DND-41 (cell line): ENCODE results near the gene VSTM2B.

ENCODE experiments used
- EZH2 ChIP-seq: IDR thresholded peaks from 3 replicates; pipeline ENCODE4 v1.6.1; 2012; ENCODE audit warnings: borderline replicate concordance, low read depth, mild to moderate bottlenecking, moderate library complexity, low read length, inconsistent platforms; ENCODE audit not compliant: severe bottlenecking
- TF ChIP-seq, protein P1 (sequence below): IDR thresholded peaks from 2 replicates; pipeline ENCODE4 v1.5.1; 2012; ENCODE audit warnings: borderline replicate concordance, low read length, moderate library complexity, mild to moderate bottlenecking; ENCODE audit not compliant: poor library complexity, severe bottlenecking; ENCODE audit errors: extremely low read depth

DNA sequence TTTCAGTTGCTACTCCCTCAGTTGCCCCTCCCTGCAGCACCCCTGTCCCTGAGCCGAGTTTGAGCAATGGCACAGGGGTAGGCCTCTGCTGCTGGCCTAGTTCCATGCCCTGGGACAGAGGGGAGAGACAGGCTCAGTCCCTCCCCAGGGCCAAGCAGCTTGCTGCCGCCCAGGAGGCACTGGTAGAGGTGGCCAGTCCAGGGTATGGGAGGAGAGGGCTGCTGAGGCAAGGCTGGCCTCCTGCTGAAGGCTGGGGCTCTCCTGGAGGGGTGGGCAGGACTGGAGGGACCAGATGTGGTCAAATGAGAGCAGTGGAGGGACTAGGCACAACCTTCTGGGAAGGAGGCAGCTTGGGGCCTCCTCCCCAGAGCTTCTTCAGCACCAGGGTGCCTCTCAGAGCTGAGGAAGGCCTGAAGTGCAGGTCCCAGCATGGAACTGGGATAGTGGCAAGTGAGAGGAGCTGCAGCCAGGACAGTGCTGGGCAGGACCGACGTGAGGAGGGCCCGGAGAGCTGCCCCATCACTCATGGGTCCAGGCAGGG lies 29.8 kb upstream of the VSTM2B start:
- TF ChIP-seq, protein P1, sequence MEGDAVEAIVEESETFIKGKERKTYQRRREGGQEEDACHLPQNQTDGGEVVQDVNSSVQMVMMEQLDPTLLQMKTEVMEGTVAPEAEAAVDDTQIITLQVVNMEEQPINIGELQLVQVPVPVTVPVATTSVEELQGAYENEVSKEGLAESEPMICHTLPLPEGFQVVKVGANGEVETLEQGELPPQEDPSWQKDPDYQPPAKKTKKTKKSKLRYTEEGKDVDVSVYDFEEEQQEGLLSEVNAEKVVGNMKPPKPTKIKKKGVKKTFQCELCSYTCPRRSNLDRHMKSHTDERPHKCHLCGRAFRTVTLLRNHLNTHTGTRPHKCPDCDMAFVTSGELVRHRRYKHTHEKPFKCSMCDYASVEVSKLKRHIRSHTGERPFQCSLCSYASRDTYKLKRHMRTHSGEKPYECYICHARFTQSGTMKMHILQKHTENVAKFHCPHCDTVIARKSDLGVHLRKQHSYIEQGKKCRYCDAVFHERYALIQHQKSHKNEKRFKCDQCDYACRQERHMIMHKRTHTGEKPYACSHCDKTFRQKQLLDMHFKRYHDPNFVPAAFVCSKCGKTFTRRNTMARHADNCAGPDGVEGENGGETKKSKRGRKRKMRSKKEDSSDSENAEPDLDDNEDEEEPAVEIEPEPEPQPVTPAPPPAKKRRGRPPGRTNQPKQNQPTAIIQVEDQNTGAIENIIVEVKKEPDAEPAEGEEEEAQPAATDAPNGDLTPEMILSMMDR: no peak
- TF ChIP-seq EZH2: no peak
